Osteocyte (in vitro differentiated cells): ENCODE measurements around the gene CLASP1. TPM values are rescaled to one million over a fixed set of nuclear protein-coding genes. Genes with fewer than 3 reads are reported as not detected.
"Not testable (repeated sequence)": the region's sequence is repeated elsewhere in the genome, so short reads cannot be mapped to it uniquely, and the experiment has no call there.

Source experiments
- DNase-seq: peaks from one replicate; pipeline ENCODE4 v3.0.0; 2021; ENCODE audit warnings: mixed read lengths; ENCODE audit not compliant: unreplicated experiment; ENCODE audit errors: extremely low spot score
- H3K27ac Mint-ChIP-seq: one replicate; pipeline ENCODE4 v1.8.0; 2021; ENCODE audit warnings: mild to moderate bottlenecking, mixed read lengths; ENCODE audit not compliant: unreplicated experiment
- H3K27me3 Mint-ChIP-seq: one replicate; pipeline ENCODE4 v1.8.0; 2021; ENCODE audit warnings: mixed read lengths; ENCODE audit not compliant: unreplicated experiment
- H3K36me3 Mint-ChIP-seq: one replicate; pipeline ENCODE4 v1.8.0; 2021; ENCODE audit warnings: mixed read lengths; ENCODE audit not compliant: unreplicated experiment
- H3K4me1 Mint-ChIP-seq: one replicate; pipeline ENCODE4 v1.8.0; 2021; ENCODE audit warnings: mixed read lengths; ENCODE audit not compliant: unreplicated experiment
- H3K4me3 Mint-ChIP-seq: one replicate; pipeline ENCODE4 v1.8.0; 2021; ENCODE audit warnings: mild to moderate bottlenecking, moderate library complexity, mixed read lengths; ENCODE audit not compliant: unreplicated experiment
- H3K9me3 Mint-ChIP-seq: one replicate; pipeline ENCODE4 v1.8.0; 2021; ENCODE audit warnings: mixed read lengths; ENCODE audit not compliant: unreplicated experiment
- CTCF ChIP-seq: fragments of 200-600 bp; sonication (generic); IDR thresholded peaks from 2 replicates; pipeline ENCODE4 v1.5.0; 2021; ENCODE audit warnings: antibody characterized with exemption, mild to moderate bottlenecking, moderate library complexity
- total RNA-seq: library from RNA; stranded (reverse); gene quantifications from 2 replicates; pipeline ENCODE4 v1.2.1, GENCODE V29; 2021

Gene CLASP1
- total RNA-seq, 1 donor from 2014 or later = 59.9 TPM

GRCh38 chr2:121625953-121626352 is 23.3 kb downstream of the CLASP1 start:
- Mint-ChIP-seq H3K4me1 (peaks cover 15% of the 10 kb centered on the region), H3K27ac (no peak overlapping the region), H3K27me3 (no peaks in the 10 kb centered on the region), H3K9me3 (peaks cover 12% of the 10 kb centered on the region), H3K4me3 (no peak overlapping the region), H3K36me3 (peaks cover 9% of the 10 kb centered on the region)
- TF ChIP-seq CTCF = no peak
- no peak for DNase-seq

DNA sequence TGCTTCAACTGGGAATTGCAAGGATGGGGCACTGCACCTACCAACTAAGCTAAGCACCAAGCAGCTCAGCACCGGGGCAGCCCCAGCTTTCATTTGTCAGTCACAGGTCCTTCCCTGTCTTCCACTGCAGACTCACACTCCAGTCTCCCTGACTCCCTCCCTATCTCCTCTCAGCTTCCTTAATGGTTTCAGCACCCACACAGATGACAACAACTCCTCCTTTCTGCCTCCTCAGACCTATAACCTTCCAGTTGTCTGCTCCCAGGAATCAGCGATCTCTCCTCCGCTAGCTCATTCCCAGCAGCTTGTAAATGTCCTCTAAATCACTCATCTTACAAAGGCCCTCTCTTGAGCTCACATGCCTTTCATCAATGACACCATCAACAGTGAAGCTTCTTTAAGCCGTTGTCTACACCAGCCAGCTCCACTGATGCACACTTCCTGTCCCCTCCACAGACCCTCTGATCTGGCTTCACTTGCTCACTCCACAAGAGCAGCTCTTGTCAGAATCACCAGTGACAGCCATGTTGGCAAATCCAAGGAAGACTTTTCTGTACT is 32.1 kb downstream of the CLASP1 start:
- Mint-ChIP-seq H3K4me3 (no peak overlapping the region), H3K27ac (no peak overlapping the region), H3K27me3 (no peaks in the 10 kb centered on the region), H3K9me3 (no peaks in the 10 kb centered on the region), H3K4me1 (no peaks in the 10 kb centered on the region), H3K36me3 (peaks cover 15% of the 10 kb centered on the region)
- no peak for DNase-seq
- no peak for TF ChIP-seq CTCF

DNA sequence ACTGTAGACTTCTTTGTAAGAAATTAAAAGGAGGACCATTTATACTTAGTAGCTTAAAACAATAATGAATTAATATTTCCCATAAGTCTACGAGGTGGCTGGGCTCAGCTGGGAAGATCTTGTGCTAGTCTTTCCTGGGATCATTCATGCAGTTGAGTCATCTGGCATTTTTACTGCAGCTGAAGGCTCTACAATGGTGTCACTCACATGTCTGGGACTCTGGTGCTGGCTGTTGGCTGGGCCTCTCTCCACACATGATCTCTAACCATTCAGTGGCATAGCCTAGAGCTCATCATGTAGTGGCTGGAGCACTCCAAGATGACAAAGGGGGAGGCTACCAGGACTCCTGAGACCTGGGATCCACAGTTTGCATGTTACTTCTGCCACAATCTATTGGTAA is 35.5 kb downstream of the CLASP1 start:
- peaks cover 13% of the 10 kb centered on the region for H3K36me3 Mint-ChIP-seq
- no peak for TF ChIP-seq CTCF
- no peak overlapping the region for H3K27ac Mint-ChIP-seq
- H3K4me1 Mint-ChIP-seq = peaks cover 9% of the 10 kb centered on the region
- no peak overlapping the region for H3K4me3 Mint-ChIP-seq
- DNase-seq = no peak
- H3K9me3 Mint-ChIP-seq = no peaks in the 10 kb centered on the region
- no peaks in the 10 kb centered on the region for H3K27me3 Mint-ChIP-seq

GRCh38 chr2:121613152-121613551 is 36.1 kb downstream of the CLASP1 start:
- no peak overlapping the region for H3K27ac Mint-ChIP-seq
- H3K4me1 Mint-ChIP-seq = peaks cover 14% of the 10 kb centered on the region
- H3K9me3 Mint-ChIP-seq = no peaks in the 10 kb centered on the region
- no peak for TF ChIP-seq CTCF
- no peaks in the 10 kb centered on the region for H3K27me3 Mint-ChIP-seq
- H3K36me3 Mint-ChIP-seq = peaks cover 13% of the 10 kb centered on the region
- no peak overlapping the region for H3K4me3 Mint-ChIP-seq
- DNase-seq = no peak

DNA sequence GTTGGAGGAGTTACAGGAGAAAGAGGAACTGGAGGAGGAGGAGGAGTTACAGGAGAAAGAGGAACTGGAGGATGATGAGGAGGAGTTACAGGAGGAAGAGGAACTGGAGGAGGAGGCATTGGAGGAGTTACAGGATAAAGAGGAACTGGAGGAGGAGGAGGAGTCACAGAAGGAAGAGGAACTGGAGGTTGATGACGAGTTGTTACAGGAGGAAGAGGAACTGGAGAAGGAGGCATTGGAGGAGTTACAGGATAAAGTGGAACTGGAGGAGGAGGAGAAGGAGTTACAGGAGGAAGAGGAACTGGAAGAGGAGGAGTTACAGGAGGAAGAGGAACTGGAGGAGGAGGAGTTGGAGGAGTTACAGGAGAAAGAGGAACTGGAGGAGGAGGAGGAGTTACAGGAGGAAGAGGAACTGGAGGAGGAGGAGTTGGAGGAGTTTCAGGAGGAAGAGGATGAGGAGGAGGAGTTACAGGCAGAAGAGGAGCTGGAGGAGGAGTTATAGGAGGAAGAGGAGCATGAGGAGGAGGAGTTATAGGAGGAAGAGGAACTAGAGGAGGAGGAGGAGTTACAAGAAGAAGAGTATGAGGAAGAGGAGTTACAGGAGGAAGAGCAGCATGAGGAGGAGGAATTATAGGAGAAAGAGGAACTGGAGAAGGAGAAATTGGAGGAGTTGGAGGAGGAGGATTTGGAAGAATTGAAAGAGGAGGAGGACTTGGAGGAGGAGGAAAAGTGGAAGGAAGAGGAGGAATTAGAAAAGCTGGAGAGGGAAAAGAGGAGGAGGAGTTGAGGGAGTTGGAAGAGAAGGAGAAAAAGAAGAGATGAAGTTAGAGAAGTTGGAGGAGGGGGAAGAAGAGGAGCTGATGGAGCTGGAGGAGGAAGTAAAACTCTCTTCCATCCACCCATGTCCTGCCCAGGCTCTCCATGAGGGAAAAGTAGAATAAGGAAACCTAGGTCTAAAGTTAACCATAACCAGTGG is 37.2 kb downstream of the CLASP1 start:
- DNase-seq = no peak
- H3K4me3 Mint-ChIP-seq = no peak overlapping the region
- no peak for TF ChIP-seq CTCF
- H3K27ac Mint-ChIP-seq = no peak overlapping the region
- H3K9me3 Mint-ChIP-seq = no peaks in the 10 kb centered on the region
- H3K36me3 Mint-ChIP-seq = peaks cover 13% of the 10 kb centered on the region
- peaks cover 16% of the 10 kb centered on the region for H3K4me1 Mint-ChIP-seq
- H3K27me3 Mint-ChIP-seq = no peaks in the 10 kb centered on the region

DNA sequence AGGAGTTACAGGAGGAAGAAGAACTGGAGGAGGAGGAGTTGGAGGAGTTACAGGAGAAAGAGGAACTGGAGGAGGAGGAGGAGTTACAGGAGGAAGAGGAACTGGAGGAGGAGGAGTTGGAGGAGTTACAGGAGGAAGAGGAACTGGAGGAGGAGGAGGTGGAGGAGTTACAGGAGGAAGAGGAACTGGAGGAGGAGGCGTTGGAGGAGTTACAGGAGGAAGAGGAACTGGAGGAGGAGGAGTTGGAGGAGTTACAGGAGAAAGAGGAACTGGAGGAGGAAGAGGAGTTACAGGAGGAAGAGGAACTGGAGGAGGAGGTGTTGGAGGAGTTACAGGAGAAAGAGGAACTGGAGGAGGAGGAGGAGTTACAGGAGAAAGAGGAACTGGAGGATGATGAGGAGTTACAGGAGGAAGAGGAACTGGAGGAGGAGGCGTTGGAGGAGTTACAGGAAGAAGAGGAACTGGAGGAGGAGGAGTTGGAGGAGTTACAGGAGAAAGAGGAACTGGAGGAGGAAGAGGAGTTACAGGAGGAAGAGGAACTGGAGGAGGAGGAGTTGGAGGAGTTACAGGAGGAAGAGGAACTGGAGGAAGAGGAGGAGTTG is 38.1 kb downstream of the CLASP1 start:
- H3K4me3 Mint-ChIP-seq, DNase-seq: not testable (repeated sequence)

GRCh38 chr2:121610487-121610874 is 38.8 kb downstream of the CLASP1 start:
- not testable (repeated sequence) for DNase-seq, H3K9me3 Mint-ChIP-seq, H3K27me3 Mint-ChIP-seq, H3K4me3 Mint-ChIP-seq, H3K27ac Mint-ChIP-seq
- Mint-ChIP-seq H3K36me3 (peaks cover 17% of the 10 kb centered on the region), H3K4me1 (peaks cover 17% of the 10 kb centered on the region)

More for the DNA sequence above, 38.1 kb downstream of the CLASP1 start:
- Mint-ChIP-seq H3K4me1 (peaks cover 17% of the 10 kb centered on the region), H3K36me3 (peaks cover 13% of the 10 kb centered on the region)
- not testable (repeated sequence) for H3K27me3 Mint-ChIP-seq, H3K27ac Mint-ChIP-seq, H3K9me3 Mint-ChIP-seq
